Measurements from ENCODE around the gene NMNAT1. TPM values are rescaled to one million over a fixed set of nuclear protein-coding genes. Genes with fewer than 3 reads are reported as not detected.

Gene NMNAT1
- total and polyA plus RNA-seq, 2 of the 8 experiments (the other 6 are each of a cell fraction or from before 2014, with no cell fraction given) = 2.0 to 2.5 TPM

- Histone ChIP-seq H2BK120ac (replicated peaks; ENCODE audit: low read depth, low read length) (no peak overlapping the region), H3K4me3 (ENCODE audit: extremely low read depth in 1 of 4, insufficient read depth in 2 of 4, low read depth in 3 of 4, low read length in 4 of 4) (no peak overlapping the region), H3K23me2 (ENCODE audit: low read depth, low read length) (peaks cover 6% of the 10 kb centered on the region; the same call in 1 of the 2 replicates), H3K23ac (ENCODE audit: insufficient read length) (no peak overlapping the region), H2BK12ac (ENCODE audit: low read depth, low read length) (no peak overlapping the region), H4K8ac (ENCODE audit: extremely low read depth, insufficient read depth, low read length) (no peak overlapping the region), H3K79me1 (ENCODE audit: low read depth, low read length) (peaks cover 13% of the 10 kb centered on the region), H3K4me1 (replicated peaks in 1 of 4; ENCODE audit: control insufficient read depth in 3 of 4, insufficient read depth in 4 of 4, low read length in 3 of 4) (peaks cover 2 to 6% (median 4%) of the 10 kb centered on the region in 4 experiments; a peak in 5 of 7 replicates), H2BK15ac (ENCODE audit: low read length) (no peak overlapping the region), H2BK20ac (ENCODE audit: low read length) (no peak overlapping the region), H2AK5ac (ENCODE audit: low read depth, low read length) (no peak overlapping the region), H3K56ac (replicated peaks; ENCODE audit: insufficient read length, low read depth, low read length) (no peak overlapping the region), H4K20me1 (replicated peaks in 1 of 2; ENCODE audit: control insufficient read depth in 1 of 2, insufficient read depth in 2 of 2, low read length in 2 of 2) (peaks cover 0 to 7% of the 10 kb centered on the region in 2 experiments), H3K14ac (ENCODE audit: insufficient read length) (no peak overlapping the region), H4K91ac (replicated peaks; ENCODE audit: insufficient read length, low read length) (no peak overlapping the region), H2AFZ (ENCODE audit: low read length) (no peak overlapping the region), H4K5ac (ENCODE audit: insufficient read length, low read depth, low read length) (no peak overlapping the region), H3K9ac (replicated peaks in 1 of 4; ENCODE audit: extremely low read depth in 1 of 4, low read depth in 3 of 4, low read length in 3 of 4) (no peak overlapping the region; a peak in 1 of 7 replicates), H3K18ac (ENCODE audit: extremely low read depth, low read length) (no peak overlapping the region), H3K27me3 (replicated peaks in 1 of 4; ENCODE audit: control insufficient read depth in 3 of 4, extremely low read depth in 1 of 4, insufficient read depth in 3 of 4, low read length in 3 of 4) (no peaks in the 10 kb centered on the region), H3K79me2 (ENCODE audit: control insufficient read depth in 1 of 2, insufficient read depth in 2 of 2, low read length in 2 of 2) (peaks cover 7 to 34% of the 10 kb centered on the region in 2 experiments; a peak in 2 of 4 replicates), H2BK5ac (ENCODE audit: low read depth, low read length) (no peak overlapping the region), H3K9me3 (ENCODE audit: insufficient read depth in 2 of 2, low read depth in 1 of 2, low read length in 1 of 2) (no peaks in the 10 kb centered on the region), H3K4ac (replicated peaks; ENCODE audit: insufficient read length, low read depth, low read length) (no peak overlapping the region), H3K27ac (ENCODE audit: low read depth, low read length) (no peak overlapping the region), H3K4me2 (ENCODE audit: insufficient read depth in 1 of 2, low read depth in 2 of 2, low read length in 2 of 2) (no peak overlapping the region), H3K36me3 (ENCODE audit: control insufficient read depth in 2 of 4, insufficient read depth in 4 of 4, low read length in 3 of 4) (no peaks in the 10 kb centered on the region)
- DNase-seq (ENCODE audit: low read depth in 1 of 2, low spot score in 2 of 2) = no peak
- WGBS, 2 experiments (ENCODE audit: extremely low coverage in 1 of 2, insufficient coverage in 1 of 2, insufficient read length in 1 of 2, insufficient replicate concordance in 2 of 2, low coverage in 1 of 2, low lambda C conversion rate in 2 of 2, missing lambda C conversion rate in 1 of 2) = 95 to 100% methylated on average over 2 to 4 of the region's 4 CpGs
- FAIRE-seq = no peak
- ChIA-PET CTCF (ENCODE audit: partially characterized antibody) (interaction anchor here (0.6 to 3.3 kb wide), 11 partner anchors 11 to 1458 kb away, joined by 3 to 13 read pairs (median 4); no protein-coding TSS in a partner anchor), POLR2A (ENCODE audit: partially characterized antibody) (interaction anchor here (0.9 to 1.4 kb wide), 3 partner anchors 15 to 21 kb away, joined by 3 to 5 read pairs (median 4); no protein-coding TSS in a partner anchor)
Observed at GRCh38 chr1:9905010-9905409, 38.3 kb upstream of the NMNAT1 start.

All from H1 (cell line).